ENCODE results near the gene MRGPRD.

MRGPRD gene

GRCh38 chr11:69011624-69012091 is 30.9 kb upstream of the MRGPRD start:
- in situ Hi-C loops (cut with MboI; ENCODE audit: low sequenced_read_pairs, unreplicated experiment) = no loop called here
- TF ChIP-seq, protein P1, sequence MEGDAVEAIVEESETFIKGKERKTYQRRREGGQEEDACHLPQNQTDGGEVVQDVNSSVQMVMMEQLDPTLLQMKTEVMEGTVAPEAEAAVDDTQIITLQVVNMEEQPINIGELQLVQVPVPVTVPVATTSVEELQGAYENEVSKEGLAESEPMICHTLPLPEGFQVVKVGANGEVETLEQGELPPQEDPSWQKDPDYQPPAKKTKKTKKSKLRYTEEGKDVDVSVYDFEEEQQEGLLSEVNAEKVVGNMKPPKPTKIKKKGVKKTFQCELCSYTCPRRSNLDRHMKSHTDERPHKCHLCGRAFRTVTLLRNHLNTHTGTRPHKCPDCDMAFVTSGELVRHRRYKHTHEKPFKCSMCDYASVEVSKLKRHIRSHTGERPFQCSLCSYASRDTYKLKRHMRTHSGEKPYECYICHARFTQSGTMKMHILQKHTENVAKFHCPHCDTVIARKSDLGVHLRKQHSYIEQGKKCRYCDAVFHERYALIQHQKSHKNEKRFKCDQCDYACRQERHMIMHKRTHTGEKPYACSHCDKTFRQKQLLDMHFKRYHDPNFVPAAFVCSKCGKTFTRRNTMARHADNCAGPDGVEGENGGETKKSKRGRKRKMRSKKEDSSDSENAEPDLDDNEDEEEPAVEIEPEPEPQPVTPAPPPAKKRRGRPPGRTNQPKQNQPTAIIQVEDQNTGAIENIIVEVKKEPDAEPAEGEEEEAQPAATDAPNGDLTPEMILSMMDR (IDR thresholded peaks at IDR 0.05; ENCODE audit: borderline replicate concordance, control extremely low read depth, extremely low read depth, insufficient read depth, missing control alignments) = no peak

DNA sequence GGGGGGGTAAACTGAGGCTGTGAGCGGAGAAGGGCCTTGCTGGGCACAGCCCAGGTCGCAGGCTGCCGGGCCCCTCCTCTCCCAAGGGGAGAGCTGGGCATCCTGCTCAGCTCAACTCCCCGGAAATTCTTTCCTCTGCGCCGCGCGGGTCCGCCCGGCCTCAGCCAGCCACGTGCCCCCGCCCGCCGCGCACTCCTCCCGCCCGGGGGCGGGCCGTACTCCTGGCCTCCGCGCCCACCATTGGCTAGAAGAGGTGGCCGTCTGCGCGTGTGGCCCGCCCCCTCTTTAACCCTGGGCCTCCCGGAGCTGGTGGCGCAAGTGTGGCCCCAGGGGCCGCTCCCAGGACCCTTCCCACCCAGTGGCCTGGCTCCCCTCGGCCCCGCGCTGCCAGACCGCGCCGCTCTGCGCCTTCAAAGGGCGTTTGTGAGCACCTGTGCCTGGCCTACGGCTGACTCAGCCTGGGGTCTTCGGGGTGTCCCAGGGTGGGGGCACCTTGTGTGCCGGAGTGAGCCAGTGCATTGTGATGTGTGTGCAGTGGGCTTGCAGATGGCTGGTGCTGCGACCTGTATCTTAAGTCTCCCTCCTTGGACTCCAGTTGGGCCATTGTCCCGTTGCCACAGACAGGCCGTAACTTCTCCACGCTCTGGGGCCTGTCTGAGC is 30.3 kb upstream of the MRGPRD start:
- TF ChIP-seq, protein P1 (IDR thresholded peaks at IDR 0.05; ENCODE audit: borderline replicate concordance, control extremely low read depth, extremely low read depth, insufficient read depth, missing control alignments) = no peak
- no peak for DNase-seq (ENCODE audit: low spot score)
- in situ Hi-C loops (cut with MboI; ENCODE audit: low sequenced_read_pairs, unreplicated experiment) = no loop called here

More at GRCh38 chr11:69011624-69012091, 30.9 kb upstream of the MRGPRD start:
- no peak for DNase-seq (ENCODE audit: low spot score)

DNA sequence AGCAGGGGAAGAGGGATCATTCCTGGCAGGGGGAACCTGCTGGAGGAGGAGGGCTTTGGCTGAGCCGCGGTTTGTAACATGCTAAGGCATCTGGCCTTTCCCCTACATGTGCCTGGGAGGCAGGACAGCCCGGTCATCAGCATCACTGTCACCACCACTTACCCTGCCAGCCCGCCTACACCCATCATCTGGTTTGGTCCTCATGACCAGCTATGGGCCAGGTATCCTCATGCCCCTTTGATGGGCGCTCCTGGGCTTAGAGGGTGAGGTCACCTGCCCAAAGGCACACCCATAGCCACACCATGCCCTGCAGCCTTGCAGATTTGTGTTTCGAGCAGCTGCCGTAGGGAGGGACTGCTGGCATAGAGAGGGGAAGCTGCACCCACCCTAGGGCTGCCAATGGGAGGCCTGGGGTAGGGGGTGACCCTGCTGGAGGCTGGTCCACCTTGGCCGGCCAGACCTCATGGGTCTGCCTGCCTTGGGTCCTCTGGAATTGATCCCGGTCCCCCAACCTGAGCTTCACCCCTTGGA is 29.6 kb upstream of the MRGPRD start:
- DNase-seq (ENCODE audit: low spot score) = no peak
- in situ Hi-C loops (cut with MboI; ENCODE audit: low sequenced_read_pairs, unreplicated experiment) = no loop called here
- TF ChIP-seq, protein P1 (IDR thresholded peaks at IDR 0.05; ENCODE audit: borderline replicate concordance, control extremely low read depth, extremely low read depth, insufficient read depth, missing control alignments) = no peak

DNA sequence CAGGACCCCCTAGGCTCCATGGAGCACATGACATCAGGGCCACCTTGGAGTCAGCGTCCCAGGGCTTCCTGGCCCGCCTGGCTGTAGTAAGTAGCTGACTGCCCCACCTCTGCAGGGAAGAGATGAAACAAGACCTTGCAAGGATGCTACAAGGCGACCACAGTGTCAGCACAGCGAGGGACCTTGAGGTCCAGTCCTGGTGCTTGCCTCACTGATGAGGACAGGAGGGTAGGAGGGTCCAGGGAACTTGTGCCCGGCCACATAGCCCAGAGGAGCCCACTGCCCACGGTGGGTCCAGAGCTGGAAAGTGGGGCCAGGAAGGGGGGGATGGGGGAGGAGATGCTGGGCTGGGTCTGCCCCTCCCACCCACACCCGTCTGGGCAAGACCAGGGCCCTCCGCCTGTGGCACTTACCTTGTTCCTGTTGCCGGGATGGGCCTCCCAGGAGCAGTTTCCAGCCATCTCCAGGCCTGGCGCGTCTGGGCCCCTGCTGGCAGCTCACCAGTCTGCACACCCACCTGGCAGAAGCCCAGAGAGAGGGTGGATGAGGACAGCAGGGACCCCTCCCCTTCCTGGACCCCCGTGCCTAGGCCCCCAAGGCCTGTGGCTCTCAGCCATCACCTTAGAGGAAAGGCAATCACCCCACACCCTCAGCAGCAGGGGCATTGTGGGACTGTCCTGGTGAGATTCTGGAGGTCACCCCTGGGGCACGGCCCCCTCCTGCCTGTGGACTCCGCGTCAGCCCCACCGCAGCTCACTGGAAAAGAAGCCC is 28.8 kb upstream of the MRGPRD start:
- no peak for DNase-seq (ENCODE audit: low spot score)
- in situ Hi-C loops (cut with MboI; ENCODE audit: low sequenced_read_pairs, unreplicated experiment) = no loop called here
- TF ChIP-seq, protein P1 (IDR thresholded peaks at IDR 0.05; ENCODE audit: borderline replicate concordance, control extremely low read depth, extremely low read depth, insufficient read depth, missing control alignments) = no peak

DNA sequence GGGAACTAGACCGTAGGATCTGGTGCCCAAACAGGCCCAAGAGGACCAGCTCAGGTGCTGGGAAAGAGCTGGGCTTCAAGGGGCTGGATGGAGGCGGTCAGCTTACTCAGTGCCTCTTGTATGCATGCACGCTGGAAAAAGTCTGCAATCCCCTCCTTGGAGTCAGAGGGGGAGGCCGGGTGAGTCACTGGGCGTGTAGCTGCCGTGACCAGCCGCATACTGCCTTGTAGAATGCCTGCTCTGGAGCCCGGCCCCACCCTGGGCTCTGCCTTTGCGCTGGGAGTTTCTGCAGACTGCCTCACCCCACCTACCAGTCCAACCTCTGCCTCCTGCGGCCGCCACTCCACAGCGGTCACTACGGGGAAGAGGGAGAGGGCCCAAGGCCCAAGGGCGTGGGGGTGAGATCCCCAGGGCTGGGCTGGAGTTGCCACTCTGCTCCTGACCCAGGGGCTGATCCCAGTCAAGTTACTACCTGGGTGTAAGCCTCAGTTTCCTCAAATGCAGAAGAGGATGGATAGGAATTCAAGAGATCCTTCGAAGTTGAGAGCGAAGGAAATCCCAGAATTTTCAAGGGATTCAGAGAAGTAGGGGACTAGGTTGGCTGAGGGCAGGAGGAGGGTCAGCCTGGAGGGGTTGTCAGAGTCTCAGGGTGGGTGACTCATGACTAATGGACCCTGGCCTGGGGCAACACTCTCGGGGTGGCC is 28.1 kb upstream of the MRGPRD start:
- in situ Hi-C loops (cut with MboI; ENCODE audit: low sequenced_read_pairs, unreplicated experiment) = no loop called here
- TF ChIP-seq, protein P1 (IDR thresholded peaks at IDR 0.05; ENCODE audit: borderline replicate concordance, control extremely low read depth, extremely low read depth, insufficient read depth, missing control alignments) = no peak
- DNase-seq (ENCODE audit: low spot score) = no peak

DNA sequence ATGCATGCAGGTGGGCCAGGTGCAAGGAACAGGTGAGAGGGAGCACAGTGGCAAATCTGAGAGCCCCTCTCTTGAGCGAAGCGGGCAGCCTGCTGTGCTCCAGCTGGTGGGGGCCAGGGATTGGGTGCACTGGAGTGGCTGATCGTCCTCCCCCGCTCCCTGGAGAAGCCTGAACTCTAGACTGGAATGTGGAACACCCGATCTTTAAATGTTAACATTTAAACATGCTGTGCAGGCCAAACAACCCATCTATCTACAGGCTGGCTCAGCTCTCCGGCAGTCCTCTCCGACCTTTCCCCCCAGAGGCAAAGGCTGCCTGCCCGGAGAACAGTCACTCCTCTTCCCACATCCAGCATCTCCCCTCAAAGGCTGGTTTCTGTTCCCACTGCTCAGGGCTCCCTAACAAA is 27.2 kb upstream of the MRGPRD start:
- in situ Hi-C loops (cut with MboI; ENCODE audit: low sequenced_read_pairs, unreplicated experiment) = no loop called here
- TF ChIP-seq, protein P1 (IDR thresholded peaks at IDR 0.05; ENCODE audit: borderline replicate concordance, control extremely low read depth, extremely low read depth, insufficient read depth, missing control alignments) = no peak
- DNase-seq (ENCODE audit: low spot score) = no peak

All from GM13976 (cell line).